Measurements from ENCODE around the gene EXOSC5. TPM values are rescaled to one million over a fixed set of nuclear protein-coding genes. Genes with fewer than 3 reads are reported as not detected.

The EXOSC5 gene
- total and polyA plus RNA-seq, 2 of the 4 experiments (the other 2 are of a cell fraction): 19.0 to 25.2 TPM

DNA sequence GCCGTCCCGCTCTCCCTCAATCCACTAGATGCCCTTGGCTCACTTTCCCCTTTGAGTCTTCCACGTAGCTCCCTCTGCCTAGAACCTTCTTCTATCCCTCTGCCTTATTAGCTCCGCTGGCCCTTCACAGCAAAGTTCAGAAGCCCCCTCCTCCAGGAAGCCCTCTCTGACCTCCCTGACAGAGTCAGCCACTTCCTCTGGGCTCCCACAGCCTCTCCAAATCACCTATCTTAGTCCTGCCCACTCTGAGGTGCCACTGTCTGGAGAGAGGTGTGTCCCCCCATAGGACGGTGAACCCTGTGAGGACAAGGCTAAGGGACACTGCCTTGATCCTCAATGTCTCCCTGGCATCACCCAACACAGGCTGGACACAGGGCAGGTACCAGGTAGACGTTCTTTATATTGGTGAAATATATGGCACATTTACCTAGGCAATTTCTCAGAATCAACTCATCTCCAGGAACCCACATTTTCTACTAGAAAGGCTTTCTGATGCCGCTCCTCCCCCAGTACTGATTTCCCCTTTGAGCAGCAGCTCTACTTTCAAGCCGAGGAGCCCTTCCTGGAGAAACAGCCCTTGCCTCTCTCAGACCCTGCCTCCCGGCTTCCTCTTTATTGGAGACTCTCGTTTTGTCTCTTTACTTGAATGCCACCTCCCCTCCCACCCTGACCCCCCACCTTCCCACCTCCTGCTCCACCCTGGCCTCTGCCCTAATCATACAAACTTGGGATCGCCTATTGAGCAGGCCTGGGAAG is 40.0 kb downstream of the EXOSC5 start:
- CTCF ChIA-PET: no interaction called here
- H3K4me2 ChIP-seq (ENCODE audit: low read depth, low read length): no peak overlapping the region
- H4K20me1 ChIP-seq (ENCODE audit: insufficient read depth, low read length): peaks cover 10% of the 10 kb centered on the region
- no peak overlapping the region for H2AK5ac ChIP-seq (ENCODE audit: low read depth, low read length)
- peaks cover 5 to 17% of the 10 kb centered on the region in 2 experiments; a peak in 3 of 4 replicates for H3K79me1 ChIP-seq (ENCODE audit: low read depth in 1 of 2, low read length in 2 of 2)
- dilution Hi-C loops (cut with HindIII; ENCODE audit: low sequenced_read_pairs, unreplicated experiment) (no loop called here), intact Hi-C loops (cut with micrococcal nuclease) (no loop called here), in situ Hi-C loops (cut with MboI; ENCODE audit: low sequenced_read_pairs) (no loop called here)
- no TSS peak for BruUV-seq (replicated peaks)
- no peaks in the 10 kb centered on the region for H3K27me3 ChIP-seq (ENCODE audit: control insufficient read depth, insufficient read depth, low read length)
- no peak overlapping the region for H3K9ac ChIP-seq (ENCODE audit: low read depth, low read length)
- no peak overlapping the region for H3K18ac ChIP-seq (ENCODE audit: low read depth, low read length)
- H2BK20ac ChIP-seq (ENCODE audit: low read depth, low read length): no peak overlapping the region
- no peak overlapping the region for H3K14ac ChIP-seq (replicated peaks; ENCODE audit: low read depth, low read length)
- peaks cover 3% of the 10 kb centered on the region; the same call in 1 of the 2 replicates for H3K9me1 ChIP-seq (ENCODE audit: insufficient read depth, low read length)
- ATAC-seq (ENCODE audit: low read depth) (no peak), DNase-seq (no peak)
- H3K4ac ChIP-seq (ENCODE audit: low read depth, low read length): no peak overlapping the region
- no peaks in the 10 kb centered on the region for H3K9me3 ChIP-seq (ENCODE audit: control insufficient read depth, insufficient read depth, low read length)
- no peak overlapping the region for H3K4me3 ChIP-seq (ENCODE audit: insufficient read depth, low read depth, low read length)
- POLR2A ChIA-PET (ENCODE audit: unreplicated experiment): no interaction called here
- H2BK120ac ChIP-seq (ENCODE audit: low read depth, low read length): no peak overlapping the region
- no peak overlapping the region for H2AFZ ChIP-seq (replicated peaks; ENCODE audit: low read length, poor library complexity)
- no peak overlapping the region for H4K8ac ChIP-seq (ENCODE audit: low read depth in 2 of 2, low read length in 2 of 2)
- H3K4me1 ChIP-seq (ENCODE audit: control insufficient read depth, insufficient read depth, low read length): no peaks in the 10 kb centered on the region
- H4K5ac ChIP-seq (ENCODE audit: low read depth, low read length): no peak overlapping the region
- H4K91ac ChIP-seq (ENCODE audit: insufficient read depth, low read depth, low read length): no peak overlapping the region
- TF ChIP-seq RCOR1 (IDR thresholded peaks at IDR 0.05; ENCODE audit: insufficient replicate concordance, low read length) (no peak), MAFK (IDR thresholded peaks at IDR 0.05; ENCODE audit: low read depth, low read length) (no peak), NFE2L2 (IDR thresholded peaks at IDR 0.05; ENCODE audit: low read depth, low read length) (no peak), POLR2A (IDR thresholded peaks at IDR 0.05; ENCODE audit: low read depth, low read length) (no peak), SMC3 (IDR thresholded peaks at IDR 0.05; ENCODE audit: low read depth, low read length) (no peak), FOS (IDR thresholded peaks at IDR 0.05; ENCODE audit: low read depth, low read length) (no peak)
- TF ChIP-seq, protein P1, sequence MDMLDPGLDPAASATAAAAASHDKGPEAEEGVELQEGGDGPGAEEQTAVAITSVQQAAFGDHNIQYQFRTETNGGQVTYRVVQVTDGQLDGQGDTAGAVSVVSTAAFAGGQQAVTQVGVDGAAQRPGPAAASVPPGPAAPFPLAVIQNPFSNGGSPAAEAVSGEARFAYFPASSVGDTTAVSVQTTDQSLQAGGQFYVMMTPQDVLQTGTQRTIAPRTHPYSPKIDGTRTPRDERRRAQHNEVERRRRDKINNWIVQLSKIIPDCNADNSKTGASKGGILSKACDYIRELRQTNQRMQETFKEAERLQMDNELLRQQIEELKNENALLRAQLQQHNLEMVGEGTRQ (IDR thresholded peaks at IDR 0.05; ENCODE audit: low read depth, low read length): no peak
- H2BK15ac ChIP-seq (ENCODE audit: low read depth, low read length): no peak overlapping the region
- no peak overlapping the region for H2AK9ac ChIP-seq (replicated peaks; ENCODE audit: low read depth, low read length, poor library complexity)
- H3K23ac ChIP-seq (ENCODE audit: low read depth, low read length): no peak overlapping the region
- WGBS, 2 experiments (ENCODE audit: extremely low coverage in 2 of 2, insufficient read length in 1 of 2): 100% methylated on average over 1 of the region's 11 CpGs; no CpG with 5 or more reads in 1 of the 2 experiments
- no peak overlapping the region for H2BK5ac ChIP-seq (ENCODE audit: low read depth, low read length, poor library complexity, severe bottlenecking)
- no peaks in the 10 kb centered on the region for H3K36me3 ChIP-seq (ENCODE audit: control insufficient read depth, insufficient read depth, low read length)
- H3K56ac ChIP-seq (ENCODE audit: extremely low read depth, insufficient read depth, low read length): no peak overlapping the region
- H3K27ac ChIP-seq (ENCODE audit: insufficient read depth, low read length): no peak overlapping the region
